Neural cell (in vitro differentiated cells): Measurements from ENCODE around the gene SETBP1. TPM values are rescaled to one million over a fixed set of nuclear protein-coding genes. Genes with fewer than 3 reads are reported as not detected.

Source experiments
- H2AFZ ChIP-seq: fragments of 200-600, 300-800 bp; sonication (generic), shearing (Covaris generic); 2 replicates; pipeline ENCODE4 v1.6.0; 2014; ENCODE audit warnings: low read depth, mild to moderate bottlenecking, antibody characterized with exemption, low read length, moderate library complexity
- H3F3A ChIP-seq: fragments of 200-600 bp; shearing (Covaris generic); 2 replicates; pipeline ENCODE4 v1.6.1; 2016; ENCODE audit warnings: mild to moderate bottlenecking, moderate library complexity, mixed read lengths, antibody characterized with exemption, low read length; ENCODE audit not compliant: insufficient read depth, poor library complexity, severe bottlenecking
- H3K27ac ChIP-seq: fragments of 200-600, 300-800 bp; sonication (generic), shearing (Covaris generic); 2 replicates; pipeline ENCODE4 v1.5.1; 2014; ENCODE audit warnings: mild to moderate bottlenecking, low read length, moderate library complexity
- H3K27me3 ChIP-seq: fragments of 300-800, 200-600 bp; sonication (generic), shearing (Covaris generic); 2 replicates; pipeline ENCODE4 v1.6.0; 2014; ENCODE audit warnings: mild to moderate bottlenecking, low read depth, low read length, moderate library complexity; ENCODE audit not compliant: insufficient read depth
- H3K36me3 ChIP-seq: fragments of 300-800, 200-600 bp; sonication (generic), shearing (Covaris generic); 2 replicates; pipeline ENCODE4 v1.5.1; 2014; ENCODE audit warnings: mild to moderate bottlenecking, antibody characterized with exemption, low read length, moderate library complexity; ENCODE audit not compliant: insufficient read depth
- H3K4me2 ChIP-seq: fragments of 300-800, 200-600 bp; sonication (generic), shearing (Covaris generic); 2 replicates; pipeline ENCODE4 v1.6.0; 2014; ENCODE audit warnings: mild to moderate bottlenecking, low read length
- H3K4me3 ChIP-seq: fragments of 300-800, 200-600 bp; sonication (generic), shearing (Covaris generic); 2 replicates; pipeline ENCODE4 v1.5.1; 2014; ENCODE audit warnings: mild to moderate bottlenecking, low read length, moderate library complexity
- H3K79me2 ChIP-seq: fragments of 200-600 bp; shearing (Covaris generic); replicated peaks from 2 replicates; pipeline ENCODE4 v1.6.0; 2014; ENCODE audit warnings: mild to moderate bottlenecking, low read length, moderate library complexity; ENCODE audit not compliant: insufficient read depth
- H3K9ac ChIP-seq: fragments of 300-800, 200-600 bp; sonication (generic), shearing (Covaris generic); 2 replicates; pipeline ENCODE4 v1.6.1; 2016; ENCODE audit warnings: mild to moderate bottlenecking, low read length, mixed read lengths
- H3K9me2 ChIP-seq: fragments of 200-600 bp; shearing (Covaris generic); 2 replicates; pipeline ENCODE4 v1.6.1; 2016; ENCODE audit warnings: mild to moderate bottlenecking, low read length, mixed read lengths; ENCODE audit not compliant: insufficient read depth
- H3K9me3 ChIP-seq: fragments of 200-600, 300-800 bp; sonication (generic), shearing (Covaris generic); 2 replicates; pipeline ENCODE4 v1.6.1; 2016; ENCODE audit warnings: mild to moderate bottlenecking, mixed run types, low read length, moderate library complexity, mixed read lengths
- H4K20me1 ChIP-seq: fragments of 200-600 bp; shearing (Covaris generic); 2 replicates; pipeline ENCODE4 v1.6.1; 2016; ENCODE audit warnings: mild to moderate bottlenecking, mixed run types; ENCODE audit not compliant: insufficient read depth
- CTCF ChIP-seq: fragments of 450-650 bp; IDR thresholded peaks from 2 replicates; pipeline ENCODE4 v1.5.1; 2014; ENCODE audit warnings: antibody characterized with exemption, mild to moderate bottlenecking, moderate library complexity; ENCODE audit not compliant: poor library complexity, severe bottlenecking
- EP300 ChIP-seq: fragments of 450-650 bp; conservative IDR thresholded peaks from 2 replicates; pipeline ENCODE4 v1.6.1; 2014; ENCODE audit warnings: antibody characterized with exemption, mild to moderate bottlenecking, moderate library complexity; ENCODE audit not compliant: poor library complexity, severe bottlenecking
- EZH2 ChIP-seq: fragments of 200-600, 300-800 bp; shearing (Covaris generic), sonication (generic); IDR thresholded peaks from 2 replicates; pipeline ENCODE4 v1.6.1; 2014; ENCODE audit warnings: antibody characterized with exemption, low read length, borderline replicate concordance, mild to moderate bottlenecking; ENCODE audit not compliant: insufficient read depth, poor library complexity, severe bottlenecking
- MXI1 ChIP-seq: fragments of 450-650 bp; conservative IDR thresholded peaks from 2 replicates; pipeline ENCODE4 v1.6.1; 2014; ENCODE audit warnings: antibody characterized with exemption, mild to moderate bottlenecking; ENCODE audit not compliant: poor library complexity, severe bottlenecking
- POLR2AphosphoS5 ChIP-seq: IDR thresholded peaks from 2 replicates; pipeline ENCODE4 v1.6.1; 2012
- RAD21 ChIP-seq: fragments of 450-650 bp; conservative IDR thresholded peaks from 2 replicates; pipeline ENCODE4 v1.6.1; 2014; ENCODE audit warnings: antibody characterized with exemption, mild to moderate bottlenecking, moderate library complexity
- REST ChIP-seq: IDR thresholded peaks from 2 replicates; pipeline ENCODE4 v1.6.1; 2012; ENCODE audit warnings: borderline replicate concordance
- SMC3 ChIP-seq: fragments of 450-650 bp; conservative IDR thresholded peaks from 2 replicates; pipeline ENCODE4 v1.6.1; 2014; ENCODE audit warnings: antibody characterized with exemption, mild to moderate bottlenecking, moderate library complexity; ENCODE audit not compliant: poor library complexity
- TAF1 ChIP-seq: IDR thresholded peaks from 2 replicates; pipeline ENCODE4 v1.6.1; 2012; ENCODE audit warnings: low read depth
- polyA plus RNA-seq: library from polyadenylated mRNA; depleted of rRNA; stranded (reverse); fragments of >200 nt; gene quantifications from 2 replicates; pipeline ENCODE4 v1.2.3, GENCODE V29; 2014

SETBP1 gene
- polyA plus RNA-seq, 1 donor from 2014 or later = 13.7 TPM

GRCh38 chr18:44846450-44846849 is 165.8 kb downstream of the SETBP1 start:
- Histone ChIP-seq H3K9me3 (no peaks in the 10 kb centered on the region), H3K9me2 (no peaks in the 10 kb centered on the region), H3K79me2 (peaks cover 30% of the 10 kb centered on the region), H4K20me1 (no peaks in the 10 kb centered on the region), H3K27ac (no peak overlapping the region), H3K27me3 (no peaks in the 10 kb centered on the region), H3K9ac (no peak overlapping the region), H3K36me3 (no peaks in the 10 kb centered on the region), H3F3A (no peaks in the 10 kb centered on the region), H2AFZ (no peak overlapping the region), H3K4me2 (no peak overlapping the region), H3K4me3 (no peak overlapping the region)
- TF ChIP-seq RAD21 (no peak), TAF1 (no peak), SMC3 (no peak), POLR2AphosphoS5 (no peak), REST (no peak), EP300 (no peak), CTCF (no peak), EZH2 (no peak), MXI1 (no peak)

GRCh38 chr18:44848644-44849335 is 168.1 kb downstream of the SETBP1 start:
- Histone ChIP-seq H3K4me3 (no peak overlapping the region), H3K27ac (no peak overlapping the region), H3K9ac (no peak overlapping the region), H3K4me2 (no peak overlapping the region), H3K79me2 (peaks cover 30% of the 10 kb centered on the region), H3K9me3 (no peaks in the 10 kb centered on the region), H3F3A (no peaks in the 10 kb centered on the region), H2AFZ (no peak overlapping the region), H3K27me3 (no peaks in the 10 kb centered on the region), H4K20me1 (no peaks in the 10 kb centered on the region), H3K9me2 (no peaks in the 10 kb centered on the region), H3K36me3 (no peaks in the 10 kb centered on the region)
- TF ChIP-seq REST = no peak
- no peak for TF ChIP-seq EZH2
- TF ChIP-seq CTCF = no peak
- no peak for TF ChIP-seq TAF1
- no peak for TF ChIP-seq POLR2AphosphoS5
- no peak for TF ChIP-seq RAD21
- no peak for TF ChIP-seq SMC3
- no peak for TF ChIP-seq EP300
- no peak for TF ChIP-seq MXI1
